ENCODE data around the gene TOP2B.
A peak's percentile ranks its signal among the peaks of the same experiment; 100 is the strongest.

The TOP2B gene, protein sequence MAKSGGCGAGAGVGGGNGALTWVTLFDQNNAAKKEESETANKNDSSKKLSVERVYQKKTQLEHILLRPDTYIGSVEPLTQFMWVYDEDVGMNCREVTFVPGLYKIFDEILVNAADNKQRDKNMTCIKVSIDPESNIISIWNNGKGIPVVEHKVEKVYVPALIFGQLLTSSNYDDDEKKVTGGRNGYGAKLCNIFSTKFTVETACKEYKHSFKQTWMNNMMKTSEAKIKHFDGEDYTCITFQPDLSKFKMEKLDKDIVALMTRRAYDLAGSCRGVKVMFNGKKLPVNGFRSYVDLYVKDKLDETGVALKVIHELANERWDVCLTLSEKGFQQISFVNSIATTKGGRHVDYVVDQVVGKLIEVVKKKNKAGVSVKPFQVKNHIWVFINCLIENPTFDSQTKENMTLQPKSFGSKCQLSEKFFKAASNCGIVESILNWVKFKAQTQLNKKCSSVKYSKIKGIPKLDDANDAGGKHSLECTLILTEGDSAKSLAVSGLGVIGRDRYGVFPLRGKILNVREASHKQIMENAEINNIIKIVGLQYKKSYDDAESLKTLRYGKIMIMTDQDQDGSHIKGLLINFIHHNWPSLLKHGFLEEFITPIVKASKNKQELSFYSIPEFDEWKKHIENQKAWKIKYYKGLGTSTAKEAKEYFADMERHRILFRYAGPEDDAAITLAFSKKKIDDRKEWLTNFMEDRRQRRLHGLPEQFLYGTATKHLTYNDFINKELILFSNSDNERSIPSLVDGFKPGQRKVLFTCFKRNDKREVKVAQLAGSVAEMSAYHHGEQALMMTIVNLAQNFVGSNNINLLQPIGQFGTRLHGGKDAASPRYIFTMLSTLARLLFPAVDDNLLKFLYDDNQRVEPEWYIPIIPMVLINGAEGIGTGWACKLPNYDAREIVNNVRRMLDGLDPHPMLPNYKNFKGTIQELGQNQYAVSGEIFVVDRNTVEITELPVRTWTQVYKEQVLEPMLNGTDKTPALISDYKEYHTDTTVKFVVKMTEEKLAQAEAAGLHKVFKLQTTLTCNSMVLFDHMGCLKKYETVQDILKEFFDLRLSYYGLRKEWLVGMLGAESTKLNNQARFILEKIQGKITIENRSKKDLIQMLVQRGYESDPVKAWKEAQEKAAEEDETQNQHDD (N-terminal part only)

DNA sequence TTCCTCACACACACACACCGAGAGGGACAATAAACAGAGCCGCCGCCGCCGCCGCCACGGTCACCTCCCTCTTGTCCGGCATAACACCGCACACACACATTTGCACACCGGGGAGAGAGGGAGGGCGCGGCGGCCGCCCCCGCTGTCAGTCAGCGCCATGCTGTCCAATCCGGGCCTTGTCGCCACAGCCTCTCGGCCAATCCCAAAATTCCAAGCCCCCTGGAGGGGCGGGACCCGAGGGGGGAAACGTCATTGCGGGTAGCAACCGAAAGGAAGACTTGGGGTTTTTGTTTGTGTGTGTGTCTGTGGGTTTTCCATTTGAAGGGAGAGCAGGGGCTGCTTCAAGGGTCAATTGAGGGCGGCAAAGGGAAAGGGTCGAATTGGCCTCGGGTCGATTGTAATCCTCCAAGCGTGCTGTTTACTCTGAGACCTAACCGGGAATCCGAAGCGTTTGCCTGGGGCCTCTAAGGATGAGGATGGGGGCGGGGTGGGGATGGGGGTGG is at the start of gene TOP2B:
Gene TOP2B, minus strand, starts transcription at position 96 of the 503 bp plus-strand sequence. CDS start 610 bp downstream, outside the sequence.
- no peaks in the 10 kb centered on the region for H3K9me3 ChIP-seq
- peak; percentile 96 to 98 for DNase-seq
- H3K4me1 ChIP-seq: peaks cover 0 to 34% (median 22%) of the 10 kb centered on the region in 4 donors
- intact Hi-C loops (cut with DNase I; ENCODE audit: low total_unique reads): loop anchor here (5.0 kb wide), 1 partner anchor 117 kb away; the partner anchor contains the start of gene NGLY1
- no peak for TF ChIP-seq CTCF (IDR thresholded peaks at IDR 0.05)
- peak within 1 kb of the TSS; percentile 87 to 98 for H3K27ac ChIP-seq
- H3K36me3 ChIP-seq: no peaks in the 10 kb centered on the region
- H3K27me3 ChIP-seq: no peaks in the 10 kb centered on the region
- H3K4me3 ChIP-seq: peak within 1 kb of the TSS; percentile 81 to 90

GRCh38 chr3:25713341-25713985 is 48.8 kb upstream of the TOP2B start:
- TF ChIP-seq CTCF (IDR thresholded peaks at IDR 0.05): no peak
- no peak for DNase-seq
- H3K36me3 ChIP-seq: peaks cover 0 to 8% (median 0%) of the 10 kb centered on the region in 3 donors
- H3K27me3 ChIP-seq: no peaks in the 10 kb centered on the region
- intact Hi-C loops (cut with DNase I; ENCODE audit: low total_unique reads): no loop called here
- H3K9me3 ChIP-seq: no peaks in the 10 kb centered on the region
- H3K4me3 ChIP-seq: no peak overlapping the region
- no peaks in the 10 kb centered on the region for H3K4me1 ChIP-seq
- no peak overlapping the region for H3K27ac ChIP-seq

DNA sequence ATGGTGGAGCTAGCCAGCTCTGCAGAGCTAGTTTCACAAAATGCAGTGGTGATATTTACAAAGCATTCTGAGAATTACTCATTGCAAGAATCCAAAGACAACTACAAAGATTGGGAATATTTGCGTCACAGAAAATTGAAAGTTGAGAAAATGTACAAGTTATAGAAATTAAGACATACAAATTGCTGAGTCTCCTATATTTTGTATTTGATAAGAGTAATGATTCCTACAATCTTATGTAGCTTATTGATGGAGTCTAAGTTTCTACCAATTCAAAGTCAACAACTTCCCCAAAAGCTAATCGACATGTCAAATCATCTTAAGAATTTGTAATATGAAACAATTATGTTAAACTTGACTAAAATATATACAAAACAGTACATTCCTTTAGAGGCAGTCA is 46.4 kb upstream of the TOP2B start:
- Histone ChIP-seq H3K9me3 (no peaks in the 10 kb centered on the region), H3K4me1 (no peaks in the 10 kb centered on the region), H3K4me3 (no peak overlapping the region), H3K27me3 (peaks cover 0 to 1% of the 10 kb centered on the region in 2 donors), H3K36me3 (no peaks in the 10 kb centered on the region), H3K27ac (no peak overlapping the region)
- no peak for TF ChIP-seq CTCF (IDR thresholded peaks at IDR 0.05)
- intact Hi-C loops (cut with DNase I; ENCODE audit: low total_unique reads): no loop called here
- DNase-seq: no peak

DNA sequence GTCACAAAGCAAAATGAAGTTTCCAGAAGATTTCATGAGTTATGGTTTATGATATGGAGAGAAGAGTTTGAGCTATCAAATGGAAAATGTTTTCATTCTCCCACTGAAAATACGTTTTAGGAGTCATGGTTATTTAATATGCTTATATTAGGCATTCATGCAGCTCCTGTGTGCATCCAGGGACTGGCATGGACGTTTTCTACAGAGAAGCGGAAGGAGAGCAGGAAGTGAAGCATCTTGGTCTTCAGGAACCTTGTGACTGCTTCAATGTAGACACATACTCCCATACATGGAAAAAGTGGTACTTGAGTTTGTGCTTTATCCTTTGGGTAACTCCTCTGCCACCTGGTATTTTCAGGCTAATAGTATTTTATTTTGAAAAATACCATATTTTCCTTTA is 43.3 kb upstream of the TOP2B start:
- H3K4me1 ChIP-seq: no peaks in the 10 kb centered on the region
- no peaks in the 10 kb centered on the region for H3K36me3 ChIP-seq
- no peak overlapping the region for H3K27ac ChIP-seq
- no peak for DNase-seq
- H3K27me3 ChIP-seq: peaks cover 0 to 3% of the 10 kb centered on the region in 2 donors
- H3K4me3 ChIP-seq: no peak overlapping the region
- no peaks in the 10 kb centered on the region for H3K9me3 ChIP-seq
- no peak for TF ChIP-seq CTCF (IDR thresholded peaks at IDR 0.05)
- intact Hi-C loops (cut with DNase I; ENCODE audit: low total_unique reads): no loop called here
